22Rv1 (cell line): Measurements from ENCODE around the gene COL1A1.

Source experiments
- CTCF ChIP-seq: fragments of 450-650 bp; IDR thresholded peaks from 2 replicates; pipeline ENCODE4 v1.5.1; 2017; ENCODE audit warnings: mild to moderate bottlenecking
- ZFX ChIP-seq: fragments of 450-650 bp; IDR thresholded peaks from 2 replicates; pipeline ENCODE4 v1.6.1; 2017; ENCODE audit warnings: antibody characterized with exemption, borderline replicate concordance

- TF ChIP-seq CTCF: no peak
- no peak for TF ChIP-seq ZFX
Measured at GRCh38 chr17:50192618-50193291, 8.7 kb downstream of the COL1A1 start.
